Neural progenitor cell (in vitro differentiated cells): ENCODE data around the gene PLEKHA5. TPM values are rescaled to one million over a fixed set of nuclear protein-coding genes. Genes with fewer than 3 reads are reported as not detected.

Experiments used
- DNase-seq: peaks from one replicate; pipeline ENCODE4 v3.0.0-alpha.2; 2016; ENCODE audit warnings: low spot score
- H2AFZ ChIP-seq: fragments of 200-600 bp; sonication (generic); replicated peaks from 2 replicates; pipeline ENCODE4 v1.6.1; 2016; ENCODE audit warnings: antibody characterized with exemption
- H3F3A ChIP-seq: fragments of 200-600 bp; sonication (generic); 2 replicates; pipeline ENCODE4 v1.6.1; 2016; ENCODE audit warnings: antibody characterized with exemption, low read depth
- H3K27ac ChIP-seq: fragments of 200-600 bp; sonication (generic); 2 replicates; pipeline ENCODE4 v1.5.1; 2016; ENCODE audit warnings: mild to moderate bottlenecking
- H3K27me3 ChIP-seq: fragments of 200-600 bp; sonication (generic); 2 replicates; pipeline ENCODE4 v1.6.1; 2016; ENCODE audit warnings: mild to moderate bottlenecking, moderate library complexity
- H3K36me3 ChIP-seq: fragments of 200-600 bp; sonication (generic); 2 replicates; pipeline ENCODE4 v1.5.1; 2016
- H3K4me1 ChIP-seq: fragments of 200-600 bp; sonication (generic); 2 replicates; pipeline ENCODE4 v1.6.1; 2016; ENCODE audit warnings: mixed run types
- H3K4me2 ChIP-seq: fragments of 200-600 bp; sonication (generic); 2 replicates; pipeline ENCODE4 v1.6.1; 2016
- H3K4me3 ChIP-seq: fragments of 200-600 bp; sonication (generic); 2 replicates; pipeline ENCODE4 v1.5.1; 2016
- H3K79me2 ChIP-seq: fragments of 200-600 bp; sonication (generic); 2 replicates; pipeline ENCODE4 v1.6.1; 2016; ENCODE audit warnings: low read depth
- H3K9ac ChIP-seq: fragments of 200-600 bp; sonication (generic); 2 replicates; pipeline ENCODE4 v1.6.1; 2016
- H3K9me3 ChIP-seq: fragments of 200-600 bp; sonication (generic); 2 replicates; pipeline ENCODE4 v1.5.1; 2016; ENCODE audit warnings: low read depth
- H4K20me1 ChIP-seq: fragments of 200-600 bp; sonication (generic); 2 replicates; pipeline ENCODE4 v1.6.1; 2016; ENCODE audit warnings: low read depth
- H3K27ac Mint-ChIP-seq: 3 replicates; pipeline ENCODE4 v1.8.0; 2021; ENCODE audit warnings: mixed read lengths
- H3K27me3 Mint-ChIP-seq: 2 replicates; pipeline ENCODE4 v1.8.0; 2022; ENCODE audit warnings: low read depth, mild to moderate bottlenecking, inconsistent platforms, moderate library complexity, mixed read lengths; ENCODE audit not compliant: insufficient read depth
- H3K36me3 Mint-ChIP-seq: 3 replicates; pipeline ENCODE4 v1.8.0; 2021; ENCODE audit warnings: mixed read lengths
- H3K4me1 Mint-ChIP-seq: 3 replicates; pipeline ENCODE4 v1.8.0; 2021; ENCODE audit warnings: mixed read lengths
- H3K4me3 Mint-ChIP-seq: 3 replicates; pipeline ENCODE4 v1.8.0; 2021; ENCODE audit warnings: mild to moderate bottlenecking, moderate library complexity, mixed read lengths
- H3K9me3 Mint-ChIP-seq: 3 replicates; pipeline ENCODE4 v1.8.0; 2020; ENCODE audit warnings: mixed read lengths
- EZH2 ChIP-seq: fragments of 200-600 bp; sonication (generic); IDR thresholded peaks from 2 replicates; pipeline ENCODE4 v1.6.1; 2017; ENCODE audit warnings: antibody characterized with exemption, mild to moderate bottlenecking, moderate library complexity
- EZH2phosphoT487 ChIP-seq: fragments of 200-600 bp; sonication (generic); IDR thresholded peaks from 2 replicates; pipeline ENCODE4 v1.6.1; 2017; ENCODE audit warnings: antibody characterized with exemption
- total RNA-seq: library from RNA; depleted of rRNA; stranded (reverse); fragments of >200 nt; gene quantifications from 2 replicates; pipeline ENCODE4 v1.2.3, GENCODE V29; 2015; ENCODE audit warnings: low replicate concordance
- TF ChIP-seq, protein P1 (sequence below): fragments of 200-600 bp; sonication (generic); IDR thresholded peaks from 2 replicates; pipeline ENCODE4 v1.5.1; 2017; ENCODE audit warnings: antibody characterized with exemption, mild to moderate bottlenecking

The PLEKHA5 gene
- total RNA-seq, 1 donor from 2014 or later = 86.7 TPM

- no peaks in the 10 kb centered on the region for H3K4me1 Mint-ChIP-seq
- TF ChIP-seq, protein P1, sequence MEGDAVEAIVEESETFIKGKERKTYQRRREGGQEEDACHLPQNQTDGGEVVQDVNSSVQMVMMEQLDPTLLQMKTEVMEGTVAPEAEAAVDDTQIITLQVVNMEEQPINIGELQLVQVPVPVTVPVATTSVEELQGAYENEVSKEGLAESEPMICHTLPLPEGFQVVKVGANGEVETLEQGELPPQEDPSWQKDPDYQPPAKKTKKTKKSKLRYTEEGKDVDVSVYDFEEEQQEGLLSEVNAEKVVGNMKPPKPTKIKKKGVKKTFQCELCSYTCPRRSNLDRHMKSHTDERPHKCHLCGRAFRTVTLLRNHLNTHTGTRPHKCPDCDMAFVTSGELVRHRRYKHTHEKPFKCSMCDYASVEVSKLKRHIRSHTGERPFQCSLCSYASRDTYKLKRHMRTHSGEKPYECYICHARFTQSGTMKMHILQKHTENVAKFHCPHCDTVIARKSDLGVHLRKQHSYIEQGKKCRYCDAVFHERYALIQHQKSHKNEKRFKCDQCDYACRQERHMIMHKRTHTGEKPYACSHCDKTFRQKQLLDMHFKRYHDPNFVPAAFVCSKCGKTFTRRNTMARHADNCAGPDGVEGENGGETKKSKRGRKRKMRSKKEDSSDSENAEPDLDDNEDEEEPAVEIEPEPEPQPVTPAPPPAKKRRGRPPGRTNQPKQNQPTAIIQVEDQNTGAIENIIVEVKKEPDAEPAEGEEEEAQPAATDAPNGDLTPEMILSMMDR = no peak
- TF ChIP-seq EZH2phosphoT487 (no peak), EZH2 (no peak)
- peak overlapping the region; percentile 26 for H2AFZ ChIP-seq
- H3K4me3 ChIP-seq = no peak overlapping the region
- H3K27ac Mint-ChIP-seq = no peak overlapping the region
- H3K36me3 ChIP-seq = no peaks in the 10 kb centered on the region
- H3K36me3 Mint-ChIP-seq = no peaks in the 10 kb centered on the region
- H3K9me3 ChIP-seq = no peaks in the 10 kb centered on the region
- no peak overlapping the region for H3K27ac ChIP-seq
- no peaks in the 10 kb centered on the region for H3K79me2 ChIP-seq
- no peaks in the 10 kb centered on the region for H3K9me3 Mint-ChIP-seq
- no peak overlapping the region for H3K4me3 Mint-ChIP-seq
- no peaks in the 10 kb centered on the region for H3K27me3 ChIP-seq
- H3K9ac ChIP-seq = no peak overlapping the region
- DNase-seq = no peak
- H3F3A ChIP-seq = no peaks in the 10 kb centered on the region
- H3K4me2 ChIP-seq = no peak overlapping the region
- H3K27me3 Mint-ChIP-seq = peaks cover 9% of the 10 kb centered on the region
- H3K4me1 ChIP-seq = no peaks in the 10 kb centered on the region
- no peaks in the 10 kb centered on the region for H4K20me1 ChIP-seq
Observed at GRCh38 chr12:19402743-19403431, 273.4 kb downstream of the PLEKHA5 start.

- Mint-ChIP-seq H3K9me3 (no peaks in the 10 kb centered on the region), H3K4me3 (no peak overlapping the region), H3K4me1 (peaks cover 3% of the 10 kb centered on the region), H3K36me3 (no peaks in the 10 kb centered on the region), H3K27ac (no peak overlapping the region), H3K27me3 (peaks cover 9% of the 10 kb centered on the region)
- Histone ChIP-seq H3K79me2 (no peaks in the 10 kb centered on the region), H2AFZ (no peak overlapping the region), H4K20me1 (no peaks in the 10 kb centered on the region), H3K4me2 (no peak overlapping the region), H3K4me3 (no peak overlapping the region), H3F3A (peaks cover 5% of the 10 kb centered on the region), H3K36me3 (no peaks in the 10 kb centered on the region), H3K4me1 (peaks cover 5% of the 10 kb centered on the region), H3K9me3 (no peaks in the 10 kb centered on the region), H3K27ac (no peak overlapping the region), H3K27me3 (no peaks in the 10 kb centered on the region), H3K9ac (no peak overlapping the region)
- TF ChIP-seq EZH2phosphoT487 (no peak), EZH2 (no peak)
- TF ChIP-seq, protein P1 = no peak
- no peak for DNase-seq
Observed at GRCh38 chr12:19404242-19404880, 274.8 kb downstream of the PLEKHA5 start.

GRCh38 chr12:19409376-19409775, 279.8 kb downstream of the PLEKHA5 start:
- H3K4me1 Mint-ChIP-seq = peaks cover 28% of the 10 kb centered on the region
- H3K27me3 ChIP-seq = no peaks in the 10 kb centered on the region
- H3K79me2 ChIP-seq = no peaks in the 10 kb centered on the region
- H3K4me3 Mint-ChIP-seq = no peak overlapping the region
- no peak overlapping the region for H3K9ac ChIP-seq
- H2AFZ ChIP-seq = no peak overlapping the region
- H3F3A ChIP-seq = peaks cover 28% of the 10 kb centered on the region
- H3K27ac Mint-ChIP-seq = peak overlapping the region; percentile 23
- peaks cover 2% of the 10 kb centered on the region for H3K9me3 Mint-ChIP-seq
- no peaks in the 10 kb centered on the region for H3K36me3 Mint-ChIP-seq
- peaks cover 2% of the 10 kb centered on the region for H3K27me3 Mint-ChIP-seq
- no peaks in the 10 kb centered on the region for H3K9me3 ChIP-seq
- H3K36me3 ChIP-seq = no peaks in the 10 kb centered on the region
- no peak overlapping the region for H3K4me2 ChIP-seq
- DNase-seq = no peak
- H3K27ac ChIP-seq = no peak overlapping the region
- TF ChIP-seq, protein P1 = no peak
- TF ChIP-seq EZH2phosphoT487 = no peak
- no peak for TF ChIP-seq EZH2
- peaks cover 20% of the 10 kb centered on the region for H3K4me1 ChIP-seq
- no peaks in the 10 kb centered on the region for H4K20me1 ChIP-seq
- no peak overlapping the region for H3K4me3 ChIP-seq
